Astrocyte (in vitro differentiated cells and primary cell): ENCODE measurements around the gene AANAT. TPM values are rescaled to one million over a fixed set of nuclear protein-coding genes. Genes with fewer than 3 reads are reported as not detected.
A peak's percentile ranks its signal among the peaks of the same experiment; 100 is the strongest.

Experiments
- DNase-seq: peaks from one replicate; pipeline ENCODE4 v3.0.0-alpha.2; 2010; ENCODE audit warnings: low read depth
- FAIRE-seq: peaks from 2 replicates; lab custom pipeline; 2011; peaks lifted over from hg19 to GRCh38; lab: Jason Lieb, UNC
- H2AFZ ChIP-seq: 2 replicates; pipeline ENCODE4 v1.6.0; 2012; ENCODE audit warnings: low read depth, low read length, inconsistent platforms
- H3K27ac ChIP-seq: 2 replicates; pipeline ENCODE4 v1.5.1; 2011; ENCODE audit warnings: low read depth, low read length, inconsistent platforms
- H3K27me3 ChIP-seq: 2 replicates; pipeline ENCODE4 v1.6.0; 2011; ENCODE audit warnings: low read length, inconsistent platforms; ENCODE audit not compliant: insufficient read depth
- H3K36me3 ChIP-seq: 2 replicates; pipeline ENCODE4 v1.5.1; 2011; ENCODE audit warnings: low read length, inconsistent platforms; ENCODE audit not compliant: insufficient read depth
- H3K4me1 ChIP-seq: 2 replicates; pipeline ENCODE4 v1.5.1; 2011; ENCODE audit warnings: low read length, inconsistent platforms; ENCODE audit not compliant: insufficient read depth
- H3K4me2 ChIP-seq: 2 replicates; pipeline ENCODE4 v1.6.0; 2012; ENCODE audit warnings: low read length, inconsistent platforms
- H3K4me3 ChIP-seq: 2 replicates; pipeline ENCODE4 v1.5.1; 2011; ENCODE audit warnings: low read depth, mild to moderate bottlenecking, low read length, inconsistent platforms; ENCODE audit not compliant: insufficient read depth
- H3K79me2 ChIP-seq: 2 replicates; pipeline ENCODE4 v1.6.0; 2012; ENCODE audit warnings: mild to moderate bottlenecking, low read length, inconsistent platforms; ENCODE audit not compliant: insufficient read depth
- H3K9ac ChIP-seq: 2 replicates; pipeline ENCODE4 v1.6.0; 2012; ENCODE audit warnings: mild to moderate bottlenecking, low read length, inconsistent platforms
- H3K9me3 ChIP-seq: 2 replicates; pipeline ENCODE4 v1.5.1; 2012; ENCODE audit warnings: low read depth, mild to moderate bottlenecking, low read length, inconsistent platforms; ENCODE audit not compliant: insufficient read depth
- H4K20me1 ChIP-seq: 2 replicates; pipeline ENCODE4 v1.6.0; 2012; ENCODE audit warnings: low read length, inconsistent platforms; ENCODE audit not compliant: insufficient read depth
- H3K27ac Mint-ChIP-seq: one replicate; pipeline ENCODE4 v1.8.0; 2021; ENCODE audit warnings: mild to moderate bottlenecking, mixed read lengths; ENCODE audit not compliant: unreplicated experiment
- H3K27me3 Mint-ChIP-seq: one replicate; pipeline ENCODE4 v1.8.0; 2021; ENCODE audit warnings: low read depth, mixed read lengths; ENCODE audit not compliant: unreplicated experiment
- H3K36me3 Mint-ChIP-seq: one replicate; pipeline ENCODE4 v1.8.0; 2021; ENCODE audit warnings: low read depth, mixed read lengths; ENCODE audit not compliant: unreplicated experiment
- H3K4me1 Mint-ChIP-seq: one replicate; pipeline ENCODE4 v1.8.0; 2021; ENCODE audit warnings: low read depth, mixed read lengths; ENCODE audit not compliant: unreplicated experiment
- H3K4me3 Mint-ChIP-seq: one replicate; pipeline ENCODE4 v1.8.0; 2021; ENCODE audit warnings: mild to moderate bottlenecking, moderate library complexity, mixed read lengths; ENCODE audit not compliant: unreplicated experiment
- H3K9me3 Mint-ChIP-seq: one replicate; pipeline ENCODE4 v1.8.0; 2021; ENCODE audit warnings: mild to moderate bottlenecking, mixed read lengths; ENCODE audit not compliant: unreplicated experiment
- CTCF ChIP-seq: IDR thresholded peaks from 2 replicates; pipeline ENCODE4 v1.5.1; 2011; ENCODE audit warnings: low read depth, mild to moderate bottlenecking, inconsistent platforms, low read length, moderate library complexity; ENCODE audit not compliant: insufficient read depth
- EZH2 ChIP-seq: IDR thresholded peaks from 2 replicates; pipeline ENCODE4 v1.6.1; 2012; ENCODE audit warnings: mild to moderate bottlenecking, low read length, inconsistent platforms; ENCODE audit not compliant: insufficient read depth
- total RNA-seq: library from RNA; stranded (reverse); gene quantifications from 2 replicates; pipeline ENCODE4 v1.2.1, GENCODE V29; 2021

The AANAT gene
- total RNA-seq, 1 donor from 2014 or later = not detected

DNA sequence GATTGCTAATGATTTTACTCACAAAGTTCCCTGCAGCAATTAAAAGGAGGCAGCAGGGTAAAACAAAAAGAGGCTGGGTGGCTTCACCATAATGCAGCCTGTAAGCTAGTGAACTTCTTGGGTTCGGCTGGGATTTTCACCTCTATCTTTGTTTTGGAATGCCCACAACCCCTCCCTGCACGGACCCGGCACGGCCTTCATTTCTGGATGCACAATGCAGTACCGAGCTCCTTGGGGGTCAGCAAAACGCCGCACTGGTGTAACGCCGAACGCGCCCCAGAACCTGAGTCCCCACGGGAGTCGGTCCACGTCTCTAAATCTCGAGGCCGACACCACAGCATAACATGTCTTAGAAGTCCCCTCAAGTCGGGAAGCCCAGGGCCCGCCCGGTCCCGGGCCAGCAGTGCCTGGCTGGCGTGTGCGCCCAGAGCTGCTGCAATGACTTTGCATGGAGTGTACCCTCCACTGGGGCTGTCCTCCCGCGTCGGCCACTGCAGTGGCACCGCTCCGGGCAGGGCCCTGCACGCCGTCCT lies 15.2 kb upstream of the AANAT start:
- peaks cover 3% of the 10 kb centered on the region for H3K27me3 Mint-ChIP-seq
- FAIRE-seq = no peak
- H3K27ac ChIP-seq = peak overlapping the region; percentile 5

GRCh38 chr17:76452660-76453430 lies 14.6 kb upstream of the AANAT start, which contains the start of gene UBE2O:
UBE2O (minus strand) TSS chr17:76453152; CDS start chr17:76453141, 11 bp downstream.
- Histone ChIP-seq H4K20me1 (peaks cover 43% of the 10 kb centered on the region), H3K4me1 (peaks cover 22% of the 10 kb centered on the region), H2AFZ (peak within 1 kb of the TSS; percentile 90), H3K9ac (peak within 1 kb of the TSS; percentile 93), H3K27ac (peak within 1 kb of the TSS; percentile 70), H3K79me2 (peaks cover 50% of the 10 kb centered on the region), H3K4me3 (peak within 1 kb of the TSS; percentile 83), H3K9me3 (no peaks in the 10 kb centered on the region), H3K4me2 (peak within 1 kb of the TSS; percentile 95), H3K27me3 (no peaks in the 10 kb centered on the region), H3K36me3 (no peaks in the 10 kb centered on the region)
- peaks cover 2% of the 10 kb centered on the region for H3K36me3 Mint-ChIP-seq
- FAIRE-seq (no peak), DNase-seq (peak; percentile 63)
- no peaks in the 10 kb centered on the region for H3K9me3 Mint-ChIP-seq
- H3K4me1 Mint-ChIP-seq = peaks cover 21% of the 10 kb centered on the region
- peak within 1 kb of the TSS; percentile 97 for H3K4me3 Mint-ChIP-seq
- TF ChIP-seq EZH2 = no peak
- TF ChIP-seq CTCF = no peak
- H3K27me3 Mint-ChIP-seq = peaks cover 3% of the 10 kb centered on the region
- H3K27ac Mint-ChIP-seq = peak within 1 kb of the TSS; percentile 85

More for the DNA sequence above, 15.2 kb upstream of the AANAT start:
- H3K9me3 Mint-ChIP-seq = no peaks in the 10 kb centered on the region
- Histone ChIP-seq H4K20me1 (peaks cover 50% of the 10 kb centered on the region), H3K27me3 (no peaks in the 10 kb centered on the region), H3K9ac (peak overlapping the region; percentile 93), H2AFZ (peak overlapping the region; percentile 8), H3K4me3 (peak overlapping the region; percentile 83), H3K4me1 (peaks cover 29% of the 10 kb centered on the region), H3K36me3 (no peaks in the 10 kb centered on the region), H3K79me2 (peaks cover 57% of the 10 kb centered on the region), H3K4me2 (peak overlapping the region; percentile 95), H3K9me3 (no peaks in the 10 kb centered on the region)
- peaks cover 2% of the 10 kb centered on the region for H3K36me3 Mint-ChIP-seq
- no peak for TF ChIP-seq EZH2
- no peak for TF ChIP-seq CTCF
- H3K4me1 Mint-ChIP-seq = peaks cover 27% of the 10 kb centered on the region
- DNase-seq = no peak
- peak overlapping the region; percentile 85 for H3K27ac Mint-ChIP-seq
- H3K4me3 Mint-ChIP-seq = peak overlapping the region; percentile 97

DNA sequence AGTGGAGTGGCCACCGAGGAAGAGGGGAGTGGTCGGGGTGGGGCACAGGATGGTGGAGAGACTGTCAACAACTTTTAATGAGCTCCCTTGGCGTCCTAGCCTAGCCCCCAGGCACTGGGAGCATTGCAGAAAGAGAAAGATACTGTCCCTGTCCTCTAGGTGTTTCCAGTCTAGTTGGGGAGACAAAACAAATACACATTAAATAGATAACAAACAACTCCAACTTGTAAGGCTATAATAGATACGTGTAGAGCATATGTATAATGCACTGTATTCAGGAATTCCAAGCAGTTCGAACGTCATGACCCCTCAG lies 14.0 kb upstream of the AANAT start:
- Mint-ChIP-seq H3K27me3 (peaks cover 4% of the 10 kb centered on the region), H3K27ac (no peak overlapping the region), H3K4me3 (peak overlapping the region; percentile 80), H3K4me1 (peaks cover 15% of the 10 kb centered on the region), H3K36me3 (peaks cover 2% of the 10 kb centered on the region), H3K9me3 (no peaks in the 10 kb centered on the region)
- Histone ChIP-seq H3K9me3 (no peaks in the 10 kb centered on the region), H3K4me1 (peaks cover 18% of the 10 kb centered on the region), H3K36me3 (no peaks in the 10 kb centered on the region), H3K9ac (no peak overlapping the region), H4K20me1 (peaks cover 38% of the 10 kb centered on the region), H3K79me2 (peaks cover 45% of the 10 kb centered on the region), H3K27me3 (no peaks in the 10 kb centered on the region), H3K4me3 (no peak overlapping the region), H2AFZ (no peak overlapping the region), H3K27ac (no peak overlapping the region), H3K4me2 (peak overlapping the region; percentile 95)
- FAIRE-seq (no peak), DNase-seq (no peak)
- no peak for TF ChIP-seq EZH2
- TF ChIP-seq CTCF = no peak
